ENCODE results near the gene SERPINE2. TPM values are rescaled to one million over a fixed set of nuclear protein-coding genes. Genes with fewer than 3 reads are reported as not detected.

Gene SERPINE2
- total RNA-seq, 1 donor from 2014 or later: 10.7 TPM

Other genes starting within 250 kb of the SERPINE2 start
- 3.4 and 7.2 TPM in 2 replicates for gene AP1S3, start 201.7 kb downstream of the SERPINE2 start, total RNA-seq
- gene WDFY1, start 94.0 kb downstream of the SERPINE2 start, total RNA-seq: 154 and 217 TPM in 2 replicates
- 39.0 and 43.7 TPM in 2 replicates for gene MRPL44, start 81.8 kb downstream of the SERPINE2 start, total RNA-seq

Data from pulmonary artery endothelial cell (primary cell).